Esophagus squamous epithelium (tissue), 4 donors: ENCODE measurements around the gene KRTAP10-4.

Experiments used
- CTCF ChIP-seq, 6 experiments: fragments of 450-650 bp in 4 of 6; fragments of 200-600 bp in 2 of 6; sonication (generic) in 2 of 6; IDR thresholded peaks; one replicate each; pipeline ENCODE4 v1.5.1; 2016 to 2019; ENCODE audit warnings: antibody characterized with exemption in 6 of 6, mild to moderate bottlenecking in 4 of 6, moderate library complexity in 4 of 6
- POLR2A ChIP-seq, 4 donors: fragments of 450-650 bp; IDR thresholded peaks; one replicate each; pipeline ENCODE4 v1.6.1; 2017; ENCODE audit warnings: antibody characterized with exemption in 4 of 4, mild to moderate bottlenecking in 4 of 4, moderate library complexity in 3 of 4

DNA sequence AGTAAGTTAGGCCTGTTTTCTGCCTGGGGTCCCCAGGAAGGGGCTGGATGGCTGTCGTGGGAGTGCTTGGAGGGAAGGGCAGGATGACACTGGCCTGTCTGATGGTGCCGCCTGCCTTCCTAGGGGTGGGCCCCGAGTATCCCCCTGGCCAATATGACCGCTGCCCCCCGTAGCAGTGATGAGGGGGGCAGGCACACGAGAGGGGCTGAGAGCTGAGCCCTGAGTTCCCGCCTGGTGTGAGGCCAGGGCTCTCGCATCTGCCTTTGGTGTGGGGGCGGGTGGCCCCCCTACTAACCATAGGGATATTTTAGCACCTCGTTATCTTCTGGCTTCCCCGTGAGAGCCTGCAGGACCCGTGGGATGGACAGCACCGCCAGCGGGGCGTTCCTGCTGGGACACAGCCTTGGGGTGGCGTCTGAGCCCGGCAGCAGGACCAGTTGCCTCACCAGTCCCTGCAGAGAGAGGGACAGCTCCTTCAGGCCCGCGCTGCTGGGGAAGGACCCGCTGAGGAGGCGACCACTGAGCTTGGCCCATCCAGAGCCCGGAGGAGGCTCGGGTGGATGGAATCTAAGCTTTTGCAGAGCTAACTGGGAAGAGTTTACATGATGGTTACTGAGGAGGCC is 43.9 kb upstream of the KRTAP10-4 start:
- no peak for TF ChIP-seq POLR2A (IDR thresholded peaks at IDR 0.05)
- TF ChIP-seq CTCF (IDR thresholded peaks at IDR 0.05), result no peak
